Middle frontal gyrus (tissue), 1 donor: Measurements from ENCODE around the gene GUCY1B1.
A peak's percentile ranks its signal among the peaks of the same experiment; 100 is the strongest.

Experiments
- DNase-seq: peaks from one replicate; pipeline ENCODE4 v3.0.0-alpha.2; 2015; ENCODE audit warnings: low spot score; ENCODE audit errors: extremely low spot score

GUCY1B1 gene

DNA sequence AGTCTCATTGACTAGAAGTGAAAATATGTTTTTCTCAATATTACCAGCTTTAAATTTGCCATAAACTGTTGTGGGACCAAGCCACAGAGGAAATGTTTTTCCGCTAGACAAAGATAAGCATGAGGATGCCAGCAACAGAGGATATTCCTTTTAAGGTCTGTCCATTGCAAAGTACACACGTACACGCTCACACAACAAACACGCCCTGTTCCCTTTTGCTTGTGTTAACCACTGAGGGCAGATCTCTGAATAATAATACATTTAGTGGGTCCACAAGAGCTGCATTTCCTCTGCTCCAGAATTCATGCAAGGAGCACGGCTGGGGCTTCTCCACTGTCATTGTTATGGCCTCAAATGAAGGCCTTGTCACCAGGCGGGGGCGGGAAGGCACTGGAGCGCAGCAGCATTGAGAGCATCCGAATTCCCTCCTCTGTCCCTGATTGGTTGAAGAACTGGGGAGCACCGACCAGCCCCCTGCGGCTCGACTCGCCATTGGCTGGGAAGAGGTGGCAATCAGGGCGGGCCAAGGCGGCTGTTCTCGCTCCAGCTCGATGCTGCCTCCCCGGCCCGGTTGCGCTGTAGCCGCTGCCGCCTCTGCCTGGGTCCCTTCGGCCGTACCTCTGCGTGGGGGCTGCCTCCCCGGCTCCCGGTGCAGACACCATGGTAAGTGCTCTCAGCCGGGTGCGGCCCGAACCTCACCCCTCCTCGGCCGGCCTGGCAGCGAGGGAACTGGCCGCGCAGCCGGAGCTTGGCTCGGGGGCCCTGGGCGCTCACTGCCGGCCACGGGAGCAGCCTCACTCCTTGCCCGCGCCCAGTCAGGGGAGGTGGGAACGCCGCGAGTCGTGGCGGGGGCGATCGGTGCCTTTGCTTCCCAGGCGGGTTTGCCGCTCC, at the start of gene GUCY1B1:
TSS of gene GUCY1B1 (plus strand) at position 541 of the 891 bp plus-strand sequence. CDS start at position 661, 120 bp downstream.
- peak; percentile 90 for DNase-seq

DNA sequence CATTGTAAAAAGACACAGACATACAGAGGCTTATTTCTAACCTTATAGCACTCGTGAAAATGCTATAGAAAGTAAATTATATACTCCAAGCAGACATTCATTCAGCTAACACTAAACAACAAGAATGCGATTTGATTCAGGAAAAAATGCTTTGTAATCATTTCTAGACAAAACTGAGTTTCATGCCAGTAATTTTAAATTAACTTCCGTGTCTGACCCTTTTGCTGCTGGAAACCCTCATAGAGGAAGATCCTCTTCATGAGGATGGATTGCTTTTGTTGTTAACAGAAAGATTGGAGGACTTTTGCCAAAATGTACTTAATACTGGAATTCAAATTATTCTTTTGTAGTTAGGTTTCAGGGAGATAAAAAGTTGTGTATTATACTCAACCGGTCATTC, 48.9 kb upstream of the GUCY1B1 start:
- no peak for DNase-seq

DNA sequence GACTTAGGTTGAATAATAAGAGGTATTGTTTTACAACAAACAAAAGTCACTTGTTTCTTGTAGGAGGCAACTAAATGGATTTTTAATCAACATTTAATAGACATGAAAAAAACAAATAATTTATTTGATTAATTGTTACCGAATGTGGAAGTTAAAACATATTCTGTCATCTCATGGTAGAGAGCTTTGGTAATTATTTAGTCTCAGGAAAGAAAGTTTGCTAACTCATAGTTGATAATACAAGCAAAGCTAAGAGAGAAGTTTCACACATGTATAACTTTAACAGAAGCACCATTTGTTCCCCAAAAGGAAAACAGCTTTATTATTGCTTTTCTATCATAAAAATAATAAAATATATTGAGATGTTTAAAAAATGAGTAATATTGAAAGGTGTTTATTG, 47.3 kb upstream of the GUCY1B1 start:
- no peak for DNase-seq

DNA sequence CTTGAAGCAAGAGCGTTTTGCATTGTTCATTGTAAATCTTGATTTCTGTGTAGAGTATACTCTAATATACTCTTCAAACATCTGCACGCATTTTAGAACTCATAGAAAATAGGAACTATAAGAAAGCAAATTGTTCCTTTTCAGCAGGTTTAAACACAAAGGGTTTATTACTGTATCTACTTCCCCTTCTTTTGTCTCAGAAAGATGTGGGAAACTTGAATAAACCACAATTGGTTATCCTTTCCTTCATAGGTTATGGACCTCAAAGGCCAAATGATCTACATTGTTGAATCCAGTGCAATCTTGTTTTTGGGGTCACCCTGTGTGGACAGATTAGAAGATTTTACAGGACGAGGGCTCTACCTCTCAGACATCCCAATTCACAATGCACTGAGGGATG, 46.0 kb upstream of the GUCY1B1 start:
- DNase-seq = no peak

DNA sequence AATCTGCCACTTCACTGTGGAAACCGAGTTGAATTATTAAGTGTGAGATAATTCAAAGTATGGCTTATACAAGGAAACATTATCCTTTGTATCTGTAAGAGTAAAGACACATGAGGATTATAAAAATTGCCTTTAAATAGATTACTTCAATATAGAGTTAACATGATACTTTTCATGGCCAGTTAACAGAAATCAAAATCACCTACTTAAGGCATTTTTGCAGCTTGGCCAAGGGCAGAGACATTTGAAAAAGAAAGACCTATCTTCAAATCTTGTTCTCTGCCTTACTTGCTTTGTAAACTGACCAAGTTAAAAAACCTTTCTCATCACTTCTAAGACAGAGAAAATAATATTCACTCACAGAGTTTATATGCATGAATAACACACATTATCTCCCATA, 44.9 kb upstream of the GUCY1B1 start:
- no peak for DNase-seq

DNA sequence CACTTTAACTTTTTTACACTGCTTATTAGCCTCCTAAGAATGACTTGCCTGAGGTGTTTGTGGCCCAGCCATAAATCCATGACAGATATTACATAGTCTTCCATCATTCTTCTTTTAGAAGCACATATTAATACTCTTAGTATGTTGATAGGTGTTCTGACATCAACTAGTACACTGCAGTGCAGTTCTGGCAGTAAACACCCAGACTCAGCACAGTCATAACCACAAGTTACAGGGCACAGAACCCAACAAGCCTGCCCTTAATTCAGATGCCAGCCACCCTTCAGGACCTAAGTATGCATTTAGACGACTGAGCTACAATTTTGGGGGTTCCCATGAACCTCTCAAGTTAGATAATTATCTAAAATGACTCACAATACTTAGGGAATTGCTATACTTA, 36.5 kb upstream of the GUCY1B1 start:
- DNase-seq = no peak

DNA sequence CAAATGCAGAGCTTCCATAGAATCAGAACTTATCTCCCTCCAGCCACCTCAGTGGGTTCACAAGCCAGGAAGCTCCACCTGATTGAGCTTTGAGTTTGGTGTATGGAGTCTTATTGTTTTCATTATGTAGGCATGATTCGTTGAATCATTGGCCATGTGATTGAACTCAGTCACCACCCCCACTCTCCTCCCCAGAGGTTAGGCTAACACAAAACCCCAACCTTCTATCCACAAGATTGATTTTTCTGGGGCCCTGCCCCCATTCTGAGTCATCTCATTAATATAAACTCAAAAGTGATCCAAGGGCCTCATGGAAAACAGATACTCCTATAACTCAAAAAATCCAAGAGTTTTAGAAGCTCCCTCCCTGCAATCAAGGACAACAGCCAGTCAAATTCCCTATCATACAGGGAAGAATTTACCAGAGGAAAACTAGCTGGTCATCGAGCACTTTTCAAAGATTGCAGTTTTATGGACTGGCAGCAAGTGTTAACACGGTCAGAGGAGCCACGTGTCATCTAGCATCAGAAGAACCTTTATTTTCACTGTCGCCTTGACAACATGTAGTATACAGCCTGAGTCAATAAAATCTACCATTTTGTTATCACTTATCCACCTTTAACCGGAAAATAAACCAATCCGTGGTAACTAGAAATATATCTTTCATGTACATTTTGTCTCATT, 35.9 kb upstream of the GUCY1B1 start:
- DNase-seq = no peak

DNA sequence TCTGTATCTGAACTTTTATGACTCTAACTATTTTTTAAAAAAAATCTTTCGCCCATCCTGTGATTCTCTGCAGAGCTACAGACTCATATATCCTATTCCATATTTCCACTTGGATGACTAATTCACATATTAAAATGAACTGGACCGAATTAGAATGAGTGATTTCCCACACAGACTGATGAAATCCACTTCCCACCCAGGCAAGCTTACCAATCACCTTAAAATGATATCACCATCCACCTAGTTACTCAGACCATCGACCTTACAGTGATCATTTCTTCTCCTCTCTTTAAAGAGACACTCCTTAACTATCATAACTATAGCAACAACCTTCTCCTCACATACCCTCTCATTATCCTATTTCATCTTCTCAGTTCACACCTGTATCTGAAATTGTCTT, 34.1 kb upstream of the GUCY1B1 start:
- no peak for DNase-seq

DNA sequence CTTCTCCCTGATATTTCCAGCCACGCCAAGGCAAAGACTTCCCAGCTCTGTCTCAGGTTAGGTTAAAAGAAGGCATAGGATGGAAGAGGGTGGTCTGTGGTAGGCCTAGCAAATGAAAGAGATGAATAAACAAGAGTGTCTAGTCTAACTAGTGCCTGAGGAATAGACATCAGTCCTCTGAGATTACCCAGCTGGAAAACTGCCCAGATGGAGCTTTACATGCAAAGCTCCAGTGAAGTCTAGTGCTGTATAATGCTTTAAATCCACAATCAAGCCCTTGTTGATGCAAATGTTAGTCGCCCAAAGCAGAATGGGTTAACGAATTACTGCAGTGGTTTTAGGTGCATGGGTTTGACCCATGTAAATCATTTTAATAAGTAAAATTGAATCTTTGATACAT, 24.8 kb upstream of the GUCY1B1 start:
- no peak for DNase-seq

DNA sequence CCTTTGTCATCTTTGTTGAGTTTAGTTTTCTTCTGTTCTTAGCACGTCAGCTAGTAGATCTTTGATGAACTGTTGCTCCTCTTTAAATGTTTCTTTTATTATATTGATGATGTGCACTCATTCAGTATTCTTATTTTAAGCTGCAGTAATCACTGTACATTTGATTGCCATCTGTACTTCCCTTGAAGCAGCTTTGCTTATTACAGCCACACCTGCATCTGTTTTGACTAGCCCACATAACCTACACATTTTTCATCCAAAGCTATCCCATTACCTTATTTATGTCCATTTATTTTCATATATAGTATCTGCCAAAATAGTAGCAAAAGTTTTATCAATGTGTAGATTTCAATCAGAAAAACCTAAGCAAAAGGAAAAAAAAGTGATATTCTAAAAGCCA, 23.9 kb upstream of the GUCY1B1 start:
- DNase-seq = no peak

DNA sequence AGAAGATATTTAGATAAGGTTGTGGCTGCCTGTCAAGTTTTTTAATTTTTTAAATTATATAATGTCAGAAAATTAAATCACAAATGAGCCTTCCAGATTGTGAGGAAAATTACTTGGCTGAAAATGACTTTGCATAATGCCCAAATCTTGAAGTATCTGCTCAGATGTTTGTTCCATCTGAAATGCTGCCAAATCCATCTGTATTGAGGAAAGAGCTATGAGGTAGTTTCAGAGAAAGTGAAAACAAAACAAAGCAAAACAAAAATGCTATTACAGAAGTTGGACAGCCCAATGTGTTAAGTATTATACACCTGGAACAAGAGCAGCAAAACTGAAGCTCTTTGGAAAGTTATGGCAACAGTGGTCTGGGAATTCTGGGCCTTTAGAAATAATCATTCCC, 23.3 kb upstream of the GUCY1B1 start:
- DNase-seq = no peak

DNA sequence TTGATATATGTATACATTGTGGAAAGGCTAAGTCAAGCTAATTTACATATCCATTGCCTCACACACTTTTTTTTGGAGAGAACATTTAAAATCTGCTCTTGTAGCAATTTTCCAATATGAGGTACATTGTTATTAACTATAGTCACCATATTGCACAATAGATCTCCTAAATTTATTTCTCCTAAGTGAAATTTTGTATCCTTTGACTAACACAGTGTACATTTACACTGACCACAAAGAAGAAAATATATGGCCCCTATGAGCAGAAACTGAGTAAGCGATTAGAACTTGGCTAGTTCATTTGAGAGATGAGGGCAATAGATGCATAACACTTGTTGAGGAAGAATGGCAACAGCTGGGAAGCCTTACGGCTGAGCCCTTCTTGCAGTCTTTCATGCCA, 20.3 kb upstream of the GUCY1B1 start:
- DNase-seq = no peak

DNA sequence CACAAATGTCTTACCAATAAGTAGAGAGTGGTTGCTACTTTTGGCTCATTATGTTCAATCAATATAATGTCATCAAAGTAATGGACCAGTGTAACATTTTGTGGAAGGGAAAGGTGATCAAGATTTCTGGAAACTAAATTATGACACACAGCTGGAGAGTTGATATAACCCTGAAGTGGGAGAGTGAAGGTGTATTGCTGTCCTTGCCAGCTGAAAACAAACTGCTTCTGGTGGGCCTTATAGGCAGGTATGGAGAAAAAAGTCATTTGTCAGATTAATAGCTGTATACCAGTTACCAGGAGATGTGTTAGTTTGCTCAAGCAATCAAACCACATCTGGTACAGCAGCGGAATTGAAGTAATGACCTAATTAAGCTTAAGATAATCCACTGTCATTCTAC, 17.3 kb upstream of the GUCY1B1 start:
- DNase-seq = no peak

DNA sequence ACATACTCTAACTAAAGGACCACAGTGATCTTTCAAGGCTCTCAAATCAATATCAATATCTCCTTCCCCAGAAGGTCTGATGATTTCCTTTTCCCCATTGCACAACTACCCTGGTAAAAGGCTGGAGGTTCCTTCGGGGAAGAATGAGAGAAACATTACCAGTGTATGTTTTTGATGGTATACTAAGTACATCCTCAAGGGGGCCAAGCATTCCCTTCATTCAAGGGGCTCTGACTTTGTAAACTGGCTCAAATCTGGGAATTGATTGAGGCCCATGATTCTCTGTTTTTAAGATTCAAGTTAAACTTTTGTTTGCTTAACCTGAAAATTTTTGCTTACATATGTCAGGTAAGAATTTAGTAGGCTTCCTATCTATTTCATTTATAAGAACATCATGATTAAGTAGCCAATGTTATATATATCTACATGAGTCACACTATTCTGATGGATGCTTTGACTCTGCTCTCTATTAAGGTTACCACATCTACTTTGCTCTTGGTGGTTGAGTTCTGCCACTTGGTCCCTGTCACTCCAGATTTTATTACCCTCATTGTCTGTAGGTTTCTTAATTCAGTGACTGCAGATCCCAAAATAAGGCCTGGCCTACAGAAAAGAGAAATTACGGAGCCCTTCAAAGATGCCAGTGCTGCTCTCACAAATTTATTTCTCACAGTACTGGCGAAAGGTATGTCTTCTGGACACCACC, 16.4 kb upstream of the GUCY1B1 start:
- DNase-seq = no peak

DNA sequence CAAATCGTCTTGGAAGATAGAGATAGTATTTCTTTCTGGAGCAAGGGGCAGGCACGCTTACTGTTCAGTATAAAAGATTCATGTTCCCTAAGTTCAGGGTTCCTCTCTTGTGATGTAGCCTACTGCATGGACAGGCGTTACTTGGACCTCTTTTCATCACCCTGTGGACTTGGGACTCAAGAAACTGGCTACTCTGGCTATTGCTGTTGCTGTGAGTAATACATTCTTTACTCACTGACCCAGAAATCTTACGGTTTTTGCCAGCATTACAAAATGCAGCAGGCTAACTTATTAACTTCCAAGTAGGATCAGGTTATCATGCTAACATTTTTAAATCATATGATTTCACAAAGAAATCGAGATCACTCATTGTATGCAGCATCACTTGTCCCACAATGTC, 12.8 kb upstream of the GUCY1B1 start:
- DNase-seq = no peak

DNA sequence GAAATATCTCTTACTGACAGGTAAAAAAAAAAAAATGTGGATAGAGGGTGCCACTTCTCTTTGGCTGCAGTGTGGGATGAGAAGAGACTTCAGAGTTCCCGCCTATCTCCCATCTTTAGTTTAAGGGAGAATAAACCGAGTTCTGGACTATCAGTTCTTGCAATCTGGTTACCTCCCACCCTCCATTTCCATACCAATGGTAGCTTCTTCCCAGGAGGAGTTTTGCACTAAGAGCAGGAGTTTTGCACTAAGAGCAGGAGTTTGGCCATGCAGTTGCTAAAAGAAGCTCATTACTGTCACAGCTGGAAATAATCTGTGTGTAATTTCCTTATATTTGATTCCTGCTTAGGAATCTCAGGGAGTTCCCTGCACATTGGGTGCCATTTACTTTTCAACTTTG, 10.8 kb upstream of the GUCY1B1 start:
- DNase-seq = no peak

DNA sequence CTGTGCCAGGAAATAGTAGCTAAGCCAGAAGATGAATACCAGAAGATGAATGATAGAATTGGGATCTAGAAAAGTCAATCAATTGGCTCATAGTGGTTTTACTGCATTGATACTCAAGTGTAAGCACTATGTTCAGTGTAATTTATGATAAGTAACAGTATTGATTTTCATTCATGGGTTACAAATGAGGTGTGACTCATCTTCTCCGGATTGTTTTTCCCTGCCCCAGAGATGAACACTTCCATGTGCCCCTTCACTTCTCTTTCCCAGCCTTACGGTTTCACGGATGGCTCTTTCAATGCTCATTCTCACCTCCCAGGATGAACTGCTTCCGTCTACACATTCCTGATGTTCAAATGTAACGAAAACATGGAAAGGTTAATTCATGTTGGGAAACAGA, 9.8 kb upstream of the GUCY1B1 start:
- no peak for DNase-seq

DNA sequence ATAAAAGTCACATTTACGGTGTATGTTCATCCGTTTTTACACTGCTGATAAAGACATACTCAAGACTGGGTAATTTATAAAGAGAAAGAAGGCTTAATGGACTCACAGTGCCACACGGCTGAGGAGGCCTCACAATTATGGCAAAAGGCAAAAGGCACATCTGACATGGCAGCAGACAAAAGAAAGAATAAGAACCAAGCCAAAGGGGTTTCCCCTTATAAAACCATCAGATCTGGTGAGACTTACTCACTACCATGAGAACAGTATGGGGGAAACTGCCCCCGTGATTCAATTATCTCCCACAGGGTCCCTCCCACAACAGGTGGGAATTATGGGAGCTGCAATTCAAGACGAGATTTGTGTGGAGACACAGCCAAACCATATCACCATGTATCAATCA, 7.3 kb upstream of the GUCY1B1 start:
- no peak for DNase-seq

DNA sequence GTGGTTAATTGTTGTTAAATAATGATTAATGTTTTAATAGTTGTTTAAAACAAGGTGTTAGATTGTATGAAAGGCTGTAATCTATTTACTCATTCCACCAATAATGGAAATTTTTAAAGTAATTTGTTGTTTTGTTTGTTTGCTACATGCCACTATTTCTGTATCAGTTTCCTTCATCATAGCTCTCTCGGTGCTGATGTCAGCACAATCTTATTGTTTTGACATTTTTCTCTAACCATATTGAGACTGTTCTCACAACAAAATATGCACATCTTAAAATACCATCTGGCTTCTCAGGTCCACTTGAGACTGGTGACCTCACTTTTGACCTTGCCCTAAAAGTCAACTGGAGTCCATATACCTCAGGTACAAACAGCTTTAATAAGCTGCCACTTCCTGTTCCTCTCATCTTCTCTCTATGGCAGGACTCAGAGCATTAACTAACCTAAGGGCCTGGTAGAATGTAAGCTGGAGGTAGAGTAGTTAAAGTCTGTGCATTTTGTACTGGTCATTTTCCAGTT, 1.0 kb upstream of the GUCY1B1 start:
- DNase-seq = no peak

DNA sequence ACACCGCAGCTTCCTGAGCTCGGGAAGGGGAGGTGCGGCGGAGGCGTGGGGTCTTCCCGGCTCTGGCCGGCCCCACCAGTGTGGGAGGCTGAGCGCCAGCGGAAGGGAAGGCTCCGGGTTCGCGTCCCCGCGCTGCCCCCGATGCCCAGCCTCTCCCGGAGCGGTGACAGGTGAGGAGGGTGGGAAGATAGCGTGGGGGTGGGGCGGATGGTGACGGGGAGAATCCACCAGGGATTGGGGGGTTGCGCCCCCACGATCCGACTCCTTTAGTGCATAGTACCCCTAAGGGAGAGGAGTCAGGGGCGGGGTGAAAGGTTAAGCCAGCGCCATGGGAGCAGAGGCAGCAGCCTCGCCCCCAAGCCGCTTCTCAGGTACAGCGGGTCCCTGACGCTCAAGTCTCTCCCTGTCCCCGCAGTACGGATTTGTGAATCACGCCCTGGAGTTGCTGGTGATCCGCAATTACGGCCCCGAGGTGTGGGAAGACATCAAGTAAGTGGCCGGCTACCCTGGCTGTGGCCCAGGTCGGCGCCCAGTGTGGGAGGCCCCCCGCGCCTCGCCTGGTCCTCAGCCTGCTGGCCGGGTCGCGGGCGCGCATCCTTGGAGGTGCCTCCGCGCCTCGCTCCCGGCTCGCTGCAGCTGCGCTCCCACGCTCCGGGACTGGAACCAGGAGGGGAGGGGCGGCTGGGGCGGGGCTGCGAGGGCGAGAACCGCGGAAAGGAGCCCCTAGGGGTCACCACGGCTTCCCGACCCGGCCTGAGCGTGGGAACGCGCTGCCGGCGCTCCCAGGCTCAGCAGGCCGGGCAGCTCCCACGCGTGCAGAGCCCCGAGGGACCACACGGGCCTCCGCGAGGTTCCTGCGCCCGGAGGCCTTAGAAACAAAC, 791 bp downstream of the GUCY1B1 start:
- DNase-seq = no peak

DNA sequence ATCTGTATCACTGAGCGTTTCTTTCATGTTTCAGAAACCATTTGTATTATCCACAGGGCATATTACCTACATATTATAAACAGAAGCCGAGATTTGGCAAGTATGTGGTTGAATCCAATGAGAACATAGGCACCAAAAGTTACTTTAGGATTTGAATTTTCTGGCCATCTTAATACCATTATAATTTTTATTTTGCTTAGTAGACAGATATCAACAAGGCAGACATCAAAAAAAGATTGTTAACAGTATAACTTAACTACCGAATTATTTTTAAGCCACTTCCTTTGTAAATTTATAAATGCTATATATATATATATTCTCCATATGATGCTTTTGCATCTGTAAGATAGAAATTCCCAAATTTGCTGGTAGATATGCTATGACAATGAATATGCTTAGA, 2.2 kb downstream of the GUCY1B1 start:
- no peak for DNase-seq
